HG02678 (cell line): ENCODE measurements around the gene PDS5B.
"Not testable (repeated sequence)": the region's sequence is repeated elsewhere in the genome, so short reads cannot be mapped to it uniquely, and the experiment has no call there.

Source experiments
- ATAC-seq: cut with Tn5 transposase; IDR thresholded peaks from one replicate; pipeline ENCODE4 v1.9.1; 2021; ENCODE audit warnings: mild to moderate bottlenecking, moderate library complexity; ENCODE audit not compliant: unreplicated experiment

PDS5B gene, protein sequence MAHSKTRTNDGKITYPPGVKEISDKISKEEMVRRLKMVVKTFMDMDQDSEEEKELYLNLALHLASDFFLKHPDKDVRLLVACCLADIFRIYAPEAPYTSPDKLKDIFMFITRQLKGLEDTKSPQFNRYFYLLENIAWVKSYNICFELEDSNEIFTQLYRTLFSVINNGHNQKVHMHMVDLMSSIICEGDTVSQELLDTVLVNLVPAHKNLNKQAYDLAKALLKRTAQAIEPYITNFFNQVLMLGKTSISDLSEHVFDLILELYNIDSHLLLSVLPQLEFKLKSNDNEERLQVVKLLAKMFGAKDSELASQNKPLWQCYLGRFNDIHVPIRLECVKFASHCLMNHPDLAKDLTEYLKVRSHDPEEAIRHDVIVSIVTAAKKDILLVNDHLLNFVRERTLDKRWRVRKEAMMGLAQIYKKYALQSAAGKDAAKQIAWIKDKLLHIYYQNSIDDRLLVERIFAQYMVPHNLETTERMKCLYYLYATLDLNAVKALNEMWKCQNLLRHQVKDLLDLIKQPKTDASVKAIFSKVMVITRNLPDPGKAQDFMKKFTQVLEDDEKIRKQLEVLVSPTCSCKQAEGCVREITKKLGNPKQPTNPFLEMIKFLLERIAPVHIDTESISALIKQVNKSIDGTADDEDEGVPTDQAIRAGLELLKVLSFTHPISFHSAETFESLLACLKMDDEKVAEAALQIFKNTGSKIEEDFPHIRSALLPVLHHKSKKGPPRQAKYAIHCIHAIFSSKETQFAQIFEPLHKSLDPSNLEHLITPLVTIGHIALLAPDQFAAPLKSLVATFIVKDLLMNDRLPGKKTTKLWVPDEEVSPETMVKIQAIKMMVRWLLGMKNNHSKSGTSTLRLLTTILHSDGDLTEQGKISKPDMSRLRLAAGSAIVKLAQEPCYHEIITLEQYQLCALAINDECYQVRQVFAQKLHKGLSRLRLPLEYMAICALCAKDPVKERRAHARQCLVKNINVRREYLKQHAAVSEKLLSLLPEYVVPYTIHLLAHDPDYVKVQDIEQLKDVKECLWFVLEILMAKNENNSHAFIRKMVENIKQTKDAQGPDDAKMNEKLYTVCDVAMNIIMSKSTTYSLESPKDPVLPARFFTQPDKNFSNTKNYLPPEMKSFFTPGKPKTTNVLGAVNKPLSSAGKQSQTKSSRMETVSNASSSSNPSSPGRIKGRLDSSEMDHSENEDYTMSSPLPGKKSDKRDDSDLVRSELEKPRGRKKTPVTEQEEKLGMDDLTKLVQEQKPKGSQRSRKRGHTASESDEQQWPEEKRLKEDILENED (N-terminal part only)

DNA sequence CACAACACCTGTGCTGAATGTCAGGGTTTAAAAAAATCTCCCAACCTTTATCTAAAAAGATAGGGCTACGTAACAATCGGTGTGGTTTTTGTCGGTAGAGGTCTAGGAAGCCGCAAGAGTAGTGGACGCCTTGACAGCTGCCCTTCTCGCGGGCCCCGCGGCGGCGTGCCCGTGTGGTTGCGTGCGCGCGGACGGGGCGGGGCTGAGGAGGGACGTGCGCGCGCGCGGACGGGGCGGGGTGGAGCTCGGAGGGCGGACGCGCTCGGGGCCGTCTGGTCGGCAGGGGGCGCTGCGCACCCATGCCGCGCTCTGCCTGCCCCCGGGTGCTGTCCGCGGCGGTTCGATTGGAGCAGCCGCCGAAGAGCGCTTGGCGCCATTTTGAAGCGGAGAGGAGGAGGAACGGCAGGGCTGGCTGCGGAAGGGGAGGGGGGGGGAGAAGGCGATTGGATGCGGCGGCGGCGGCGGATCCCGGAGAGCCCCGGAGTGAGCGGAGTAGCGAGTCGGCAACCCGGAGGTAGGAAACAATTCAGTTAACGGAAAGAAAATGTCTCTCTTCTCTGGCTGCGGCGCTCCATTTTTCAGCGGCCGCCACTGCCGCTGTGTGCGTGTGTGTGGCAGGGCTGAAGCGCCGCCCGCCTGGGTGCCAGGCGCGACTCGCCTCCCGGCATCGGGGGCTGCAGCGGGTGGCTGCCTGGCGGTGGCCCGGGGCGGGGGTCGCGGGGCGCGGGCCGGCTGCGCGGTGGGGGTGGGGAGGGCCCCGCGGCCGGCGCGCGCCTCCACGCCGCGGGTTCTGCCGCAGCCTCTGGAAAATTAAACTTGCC is at the start of gene PDS5B:
PDS5B (plus strand) TSS at position 373 of the 821 bp plus-strand sequence. CDS start 62,321 bp downstream, outside the sequence.
- ATAC-seq = peak; percentile 85

DNA sequence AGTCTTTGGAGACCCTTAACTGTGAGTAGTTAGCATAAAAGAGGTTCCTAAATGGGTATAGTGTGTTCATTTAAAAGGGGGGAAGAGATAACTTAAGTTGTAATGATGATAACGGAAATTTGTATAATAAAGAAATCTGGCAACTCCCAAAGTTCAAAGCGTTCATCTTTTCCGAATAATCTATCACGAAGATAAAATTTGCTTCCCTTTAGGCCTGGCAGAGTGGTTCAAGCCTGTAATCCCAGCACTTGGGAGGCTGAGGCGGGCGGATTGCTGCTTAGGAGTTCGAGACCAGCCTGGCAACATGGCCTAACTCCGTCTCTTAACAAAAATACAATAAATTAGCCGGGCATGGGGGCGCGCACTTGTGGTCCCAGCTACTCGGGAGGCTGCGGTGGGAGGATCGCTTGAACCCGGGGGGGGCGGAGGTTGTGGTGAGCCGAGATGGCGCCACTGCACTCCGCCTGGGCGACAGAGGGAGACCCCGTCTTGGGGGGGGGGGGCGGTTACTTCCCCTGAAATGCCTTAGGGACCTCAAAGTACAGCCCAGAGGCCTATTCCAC is 48.6 kb upstream of the PDS5B start:
- no peak for ATAC-seq

DNA sequence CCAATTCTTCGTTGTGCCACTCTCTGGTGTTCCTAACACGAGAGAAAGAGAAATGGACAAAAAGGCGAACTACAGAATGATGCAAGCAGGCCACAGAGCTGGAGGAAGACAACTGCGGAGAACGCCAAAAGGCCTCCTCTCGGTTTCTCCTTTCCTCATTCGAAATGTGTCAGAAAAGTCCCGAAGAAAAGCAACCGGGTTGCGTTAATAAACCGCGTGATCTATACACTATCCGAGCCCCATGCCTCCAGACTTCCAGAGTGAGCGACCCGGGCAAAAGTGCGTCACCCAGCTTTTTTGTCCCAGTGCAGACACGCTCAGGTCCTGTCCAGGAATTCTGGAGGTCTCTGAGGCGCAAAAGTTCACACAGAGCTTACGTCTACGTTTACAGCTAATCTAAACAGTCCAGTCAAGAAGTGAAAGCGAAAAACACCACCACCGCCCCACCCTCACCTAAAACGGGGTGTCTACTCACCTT is 48.1 kb upstream of the PDS5B start:
- ATAC-seq = peak; percentile 79

DNA sequence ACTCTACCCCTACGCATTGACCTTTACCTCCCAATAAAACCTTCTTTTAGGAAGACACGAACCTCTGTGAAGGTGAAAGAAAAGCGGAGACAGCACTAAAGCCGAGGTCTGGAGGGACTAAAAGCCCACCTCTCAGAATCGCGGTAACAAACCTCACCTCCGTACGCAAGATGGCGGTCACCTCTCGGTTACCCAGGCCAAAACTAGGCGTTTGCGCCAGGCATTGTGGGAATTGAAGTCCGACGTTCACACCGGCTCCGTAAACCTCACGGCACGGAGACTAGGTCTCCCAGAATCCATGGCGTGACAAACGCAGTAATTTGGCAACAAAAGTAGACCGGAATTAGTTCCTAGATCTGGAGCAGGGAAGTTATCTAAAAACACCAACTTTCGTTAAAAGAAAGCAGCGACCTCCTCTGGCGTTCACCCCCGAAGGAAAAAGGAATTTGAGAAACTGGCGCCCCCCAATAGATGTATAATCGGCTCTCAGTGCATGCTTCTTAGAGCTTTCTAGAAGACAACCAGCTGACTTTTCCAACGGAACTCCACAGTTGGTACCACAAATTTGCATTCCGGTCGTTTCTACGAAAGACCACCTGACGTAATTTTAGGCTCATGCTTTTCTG is 47.5 kb upstream of the PDS5B start, which contains the start of gene N4BP2L2:
N4BP2L2 (minus strand) TSS at position 175 of the 626 bp plus-strand sequence. CDS start 1,768 bp downstream, outside the sequence.
- ATAC-seq = peak; percentile 98

DNA sequence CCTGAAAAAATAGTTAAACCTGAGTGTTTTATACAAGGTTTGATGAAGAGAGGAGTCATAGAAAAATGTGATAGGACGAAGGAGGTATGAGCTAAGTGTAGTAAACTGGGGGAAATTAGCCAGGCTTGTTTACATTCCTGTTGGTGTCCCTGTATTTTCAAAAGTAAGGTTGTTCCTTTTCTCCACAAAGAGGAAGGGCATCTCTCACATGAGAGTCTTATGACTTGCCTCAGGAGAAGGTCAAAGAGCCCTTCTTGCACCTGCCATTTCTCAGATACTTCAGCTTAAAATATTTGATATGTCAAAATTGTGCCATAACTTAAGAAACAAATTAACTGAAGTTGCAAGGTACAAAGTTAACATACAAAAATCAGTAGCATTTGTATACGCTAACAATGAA is 44.0 kb upstream of the PDS5B start:
- ATAC-seq = no peak

DNA sequence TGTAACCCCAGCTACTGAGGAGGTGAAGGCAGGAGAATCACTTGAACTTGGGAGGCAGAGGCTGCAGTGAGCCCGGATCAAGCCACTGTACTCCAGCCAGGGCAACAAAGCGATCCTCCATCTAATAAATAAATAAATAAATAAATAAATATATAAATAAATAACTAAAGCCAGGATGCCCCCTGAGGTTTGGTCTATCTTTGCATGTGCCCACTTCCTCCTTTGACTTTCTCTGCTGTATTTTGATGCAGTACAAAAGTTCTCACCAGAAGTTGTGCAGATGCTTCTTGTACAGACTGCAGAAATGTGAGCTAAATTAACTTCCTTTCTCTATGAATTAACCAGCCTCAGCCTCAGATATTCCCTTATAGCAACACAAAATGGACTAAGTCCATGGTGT is 41.2 kb upstream of the PDS5B start:
- no peak for ATAC-seq

DNA sequence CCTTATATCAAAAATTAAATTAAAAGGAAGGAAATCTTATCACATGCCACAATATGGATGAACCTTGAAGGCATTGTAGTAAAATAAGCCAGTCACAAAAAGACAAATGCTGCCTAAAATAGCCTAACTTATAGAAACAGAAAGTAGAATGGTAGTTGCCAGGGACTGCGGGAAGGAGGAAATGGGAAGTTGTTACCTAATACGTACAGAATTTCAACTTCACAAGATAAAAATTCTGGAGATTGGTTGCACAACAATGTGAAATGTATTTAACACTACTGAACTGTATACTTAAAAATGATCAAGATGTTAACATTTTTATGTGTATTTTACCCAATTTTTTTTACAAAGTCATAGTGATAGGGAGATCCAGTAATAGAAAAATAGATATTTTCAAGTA is 37.4 kb upstream of the PDS5B start:
- no peak for ATAC-seq

DNA sequence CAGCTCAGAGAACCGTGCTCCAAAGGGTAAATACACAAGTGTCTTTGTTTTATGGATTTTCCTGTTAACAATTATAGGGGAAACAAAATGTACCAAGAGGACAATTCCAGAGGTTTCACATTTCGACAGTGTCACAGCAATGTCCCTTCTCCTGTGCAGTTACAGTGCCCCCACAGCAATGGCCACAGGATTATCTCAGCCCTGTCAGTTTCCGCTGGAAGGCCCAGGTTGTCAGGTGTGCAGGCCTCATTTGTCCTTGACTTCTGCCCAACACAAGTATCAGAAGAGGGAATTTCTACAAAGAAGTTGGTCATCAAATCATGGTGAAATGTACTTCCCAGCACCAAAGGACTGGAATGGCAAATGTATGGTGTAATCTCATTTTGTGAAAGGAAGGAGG is 36.5 kb upstream of the PDS5B start:
- no peak for ATAC-seq

DNA sequence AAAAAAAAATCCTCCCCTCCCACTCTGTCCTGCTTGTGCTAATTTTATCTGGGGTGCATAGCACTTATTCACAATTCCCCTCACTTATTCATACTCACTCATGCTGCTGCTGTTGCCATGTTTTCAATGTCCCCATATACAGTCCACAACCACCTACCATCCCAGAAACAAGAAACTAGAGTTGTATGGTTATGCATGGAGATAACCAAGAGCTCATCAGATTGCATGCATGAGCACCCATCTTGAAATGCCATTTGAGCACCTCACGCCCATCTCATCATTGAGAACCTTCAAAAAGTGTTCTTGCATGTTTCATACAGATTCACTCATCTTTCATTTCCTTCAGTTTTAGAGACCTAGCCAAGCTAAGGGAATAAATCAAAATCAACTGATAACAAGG is 32.5 kb upstream of the PDS5B start:
- ATAC-seq = no peak

DNA sequence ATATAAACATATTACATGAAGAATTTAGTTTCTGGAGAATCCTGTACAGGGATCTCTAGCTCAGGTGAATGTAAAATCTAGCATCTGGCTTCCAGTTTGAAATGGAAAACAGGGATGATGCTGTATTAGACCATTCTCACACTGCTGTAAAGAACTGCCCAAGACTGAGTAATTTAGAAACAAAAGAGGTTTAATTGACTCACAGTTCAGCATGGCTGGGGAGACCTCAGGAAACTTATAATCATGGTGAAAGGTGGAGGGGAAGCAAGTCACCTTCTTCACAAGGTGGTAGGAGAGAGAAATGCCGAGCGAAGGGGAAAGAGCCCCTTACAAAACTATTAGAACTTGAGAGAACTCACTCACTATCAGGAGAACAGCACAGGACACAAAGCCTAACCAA is 30.6 kb upstream of the PDS5B start:
- ATAC-seq = no peak

DNA sequence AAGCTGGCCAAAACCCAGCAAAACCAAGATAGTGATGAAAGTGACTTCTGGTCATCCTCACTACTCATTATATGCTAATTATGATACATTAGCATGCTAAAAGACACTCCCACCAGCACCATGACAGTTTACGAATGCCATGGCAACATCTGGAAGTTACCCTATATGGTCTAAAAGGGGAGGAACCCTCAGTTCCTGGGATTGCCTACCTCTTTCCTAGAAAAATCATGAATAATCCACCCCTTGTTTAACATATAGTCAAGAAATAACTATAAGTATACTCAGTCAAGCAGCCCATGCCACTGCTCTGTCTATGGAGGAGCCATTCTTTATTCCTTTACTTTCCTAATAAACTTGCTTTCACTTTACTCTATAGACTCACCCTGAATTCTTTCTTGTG is 25.4 kb upstream of the PDS5B start:
- not testable (repeated sequence) for ATAC-seq

DNA sequence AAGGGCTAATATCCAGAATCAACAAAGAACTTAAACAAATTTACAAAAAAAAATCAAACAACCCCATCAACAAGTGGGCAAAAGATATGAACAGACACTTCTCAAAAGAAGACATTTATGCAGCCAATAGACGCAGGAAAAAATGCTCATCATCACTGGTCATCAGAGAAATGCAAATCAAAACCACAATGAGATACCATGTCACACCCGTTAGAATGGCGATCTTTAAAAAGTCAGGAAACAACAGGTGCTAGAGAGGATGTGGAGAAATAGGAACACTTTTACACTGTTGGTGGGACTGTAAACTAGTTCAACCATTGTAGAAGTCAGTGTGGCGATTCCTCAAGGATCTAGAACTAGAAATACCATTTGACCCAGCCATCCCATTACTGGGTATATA is 10.6 kb upstream of the PDS5B start:
- not testable (repeated sequence) for ATAC-seq

DNA sequence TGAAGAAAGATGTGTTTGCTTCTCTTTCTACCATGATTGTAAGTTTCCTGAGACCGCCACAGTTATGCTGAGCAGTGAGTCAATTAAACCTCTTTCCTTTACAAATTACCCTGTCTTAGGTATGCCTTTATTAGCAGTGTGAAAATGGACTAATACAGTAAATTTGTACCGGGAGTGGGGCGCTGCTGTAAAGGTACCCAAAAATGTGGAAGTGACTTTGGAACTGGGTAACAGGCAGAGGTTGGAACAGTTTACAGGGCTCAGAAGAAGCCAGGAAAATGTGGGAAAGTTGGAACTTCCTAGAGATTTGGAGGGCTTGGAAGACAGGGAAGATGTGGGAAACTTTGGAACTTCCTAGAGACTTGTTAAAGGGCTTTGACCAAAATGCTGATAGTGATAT is 9.2 kb upstream of the PDS5B start:
- no peak for ATAC-seq

DNA sequence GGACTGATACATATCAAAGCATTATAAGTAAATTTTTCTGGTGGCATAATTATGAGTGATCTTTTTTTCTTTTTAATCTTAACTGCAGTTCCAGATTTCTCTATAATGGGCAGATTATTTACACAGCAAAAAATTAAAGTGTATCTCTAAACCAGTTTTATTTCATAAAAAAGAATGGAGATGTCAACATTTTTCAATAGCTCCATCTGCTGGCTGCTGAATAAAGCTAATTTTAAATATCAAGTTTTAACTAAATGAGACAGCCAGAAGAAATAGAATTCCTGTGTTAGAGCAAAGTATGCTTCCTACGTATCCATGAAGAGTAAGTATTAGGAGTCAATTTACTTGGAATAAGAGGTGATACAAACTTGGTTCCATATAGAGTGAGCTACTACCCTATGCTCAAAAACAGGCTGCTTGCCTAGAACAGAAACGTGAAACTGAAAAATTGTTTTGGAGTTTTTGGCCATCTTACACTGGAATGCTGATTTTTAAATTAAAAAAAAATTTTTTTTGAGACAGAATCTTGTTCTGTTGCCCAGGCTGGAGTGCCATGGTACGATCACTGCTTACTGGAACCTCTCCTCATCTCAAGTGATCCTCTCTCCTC is 5.0 kb upstream of the PDS5B start:
- no peak for ATAC-seq

DNA sequence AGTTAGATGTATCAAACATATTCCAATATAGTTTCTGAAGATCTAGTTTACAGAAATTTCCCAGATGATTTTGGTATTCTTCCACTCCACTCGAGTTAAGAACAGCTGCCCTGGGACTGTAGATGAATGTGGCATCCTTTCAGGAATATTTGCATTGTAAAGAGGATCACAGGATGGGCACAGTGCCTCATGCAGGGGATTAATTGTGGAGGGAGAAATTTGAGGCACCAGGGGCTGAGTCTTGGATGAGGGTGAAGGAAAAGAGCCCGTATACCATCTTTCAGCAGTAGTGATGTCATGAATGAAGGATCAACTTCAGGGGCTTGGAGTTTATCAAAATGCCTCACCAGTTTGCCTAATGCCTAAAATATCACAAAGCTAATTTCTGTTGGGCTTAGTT is 4.0 kb upstream of the PDS5B start:
- no peak for ATAC-seq

DNA sequence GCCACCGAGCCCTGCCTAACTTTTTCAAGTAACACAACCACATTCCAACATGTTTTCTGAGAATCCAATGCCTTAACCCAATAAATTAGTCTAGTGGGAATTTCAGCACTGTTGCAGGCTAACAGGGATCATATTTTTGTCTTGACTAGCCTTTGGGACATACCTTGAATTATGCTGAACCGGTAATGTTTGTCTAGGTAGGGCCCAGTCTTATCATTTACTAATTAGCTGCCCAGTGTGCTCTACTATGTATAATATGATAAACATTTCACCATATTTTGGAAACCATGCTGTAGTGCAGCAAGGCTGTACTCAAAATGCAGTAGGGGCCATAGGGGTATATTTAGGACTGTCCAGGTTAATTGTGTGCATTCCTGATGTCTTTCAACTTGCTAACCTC is 3.3 kb upstream of the PDS5B start:
- no peak for ATAC-seq

DNA sequence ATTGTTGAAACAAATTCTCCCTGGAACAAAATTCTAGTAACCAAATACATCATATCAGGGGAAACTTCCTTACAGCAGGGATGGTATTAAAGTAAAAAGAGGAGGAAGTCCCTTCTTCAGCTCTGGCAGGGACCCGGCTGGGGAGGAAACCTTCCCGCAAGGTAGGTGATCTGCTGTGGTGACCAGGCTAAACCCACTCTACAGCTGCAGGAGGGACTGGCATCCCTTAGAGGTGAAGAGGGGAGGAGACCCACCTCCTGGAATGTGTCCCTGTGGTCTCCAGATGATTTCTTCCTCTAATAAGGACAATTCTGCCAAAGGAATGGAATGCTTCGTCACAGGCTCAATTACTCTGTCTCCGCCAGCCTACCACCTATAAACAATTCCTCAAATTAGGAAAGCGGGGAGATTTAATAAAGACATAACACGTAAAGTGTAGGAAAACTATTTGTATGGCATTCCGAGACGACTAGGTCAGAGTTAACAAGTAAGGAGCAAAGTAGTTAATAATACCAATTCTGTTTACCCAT is 637 bp upstream of the PDS5B start:
- ATAC-seq = no peak

DNA sequence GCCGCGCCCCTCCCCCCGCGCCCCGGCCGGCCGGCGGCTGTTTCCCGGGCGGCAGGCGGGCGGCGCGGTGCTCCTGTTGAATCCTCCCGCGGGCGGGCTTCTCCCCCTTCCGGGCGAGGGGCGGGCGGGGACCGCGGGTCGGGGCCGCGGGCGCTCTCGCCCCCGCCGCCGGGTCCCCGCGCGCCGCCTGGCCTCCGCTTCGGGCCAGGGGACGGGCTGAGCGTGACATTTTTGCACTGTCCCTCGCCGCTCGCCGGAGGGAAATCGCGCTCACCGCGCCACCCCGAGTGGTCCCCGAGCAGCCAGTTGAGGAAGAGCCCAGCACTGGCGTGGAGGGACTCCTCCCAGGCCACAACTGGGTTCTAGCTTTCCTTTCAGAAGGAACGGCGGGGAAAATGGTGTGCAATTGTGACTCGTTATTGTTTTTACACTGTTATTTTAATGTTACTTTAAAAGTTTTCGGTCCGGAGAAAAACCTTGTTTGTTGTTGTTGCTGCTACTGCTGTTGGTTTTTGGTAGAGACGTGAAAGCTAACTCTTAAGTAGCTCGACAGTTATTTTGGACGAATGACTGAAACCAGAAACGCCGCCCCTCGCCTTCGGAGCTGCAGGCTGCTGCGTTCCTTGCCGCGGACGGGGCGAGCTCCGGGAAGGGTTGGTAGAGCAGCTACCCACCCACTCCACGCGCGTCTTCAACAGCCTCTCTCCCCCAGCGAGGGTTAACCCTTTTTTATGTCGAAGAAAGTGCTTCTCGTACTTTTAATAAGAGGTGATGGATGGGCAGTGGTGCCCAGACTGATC is 959 bp downstream of the PDS5B start:
- ATAC-seq = peak; percentile 33
